ENCODE results near the gene DCDC1. TPM values are rescaled to one million over a fixed set of nuclear protein-coding genes. Genes with fewer than 3 reads are reported as not detected.
A peak's percentile ranks its signal among the peaks of the same experiment; 100 is the strongest.

Gene DCDC1
- total and polyA plus RNA-seq, 12 donors = 0.01 to 0.18 (median 0.09) TPM; not detected in 9

- ATAC-seq (no peak), DNase-seq (no peak)
- intact Hi-C loops (cut with DNase I) = loop anchor here in 1 of 10 donors (10.0 kb wide), 1 partner anchor 57 kb away; no protein-coding TSS in a partner anchor
- TF ChIP-seq, protein P1, sequence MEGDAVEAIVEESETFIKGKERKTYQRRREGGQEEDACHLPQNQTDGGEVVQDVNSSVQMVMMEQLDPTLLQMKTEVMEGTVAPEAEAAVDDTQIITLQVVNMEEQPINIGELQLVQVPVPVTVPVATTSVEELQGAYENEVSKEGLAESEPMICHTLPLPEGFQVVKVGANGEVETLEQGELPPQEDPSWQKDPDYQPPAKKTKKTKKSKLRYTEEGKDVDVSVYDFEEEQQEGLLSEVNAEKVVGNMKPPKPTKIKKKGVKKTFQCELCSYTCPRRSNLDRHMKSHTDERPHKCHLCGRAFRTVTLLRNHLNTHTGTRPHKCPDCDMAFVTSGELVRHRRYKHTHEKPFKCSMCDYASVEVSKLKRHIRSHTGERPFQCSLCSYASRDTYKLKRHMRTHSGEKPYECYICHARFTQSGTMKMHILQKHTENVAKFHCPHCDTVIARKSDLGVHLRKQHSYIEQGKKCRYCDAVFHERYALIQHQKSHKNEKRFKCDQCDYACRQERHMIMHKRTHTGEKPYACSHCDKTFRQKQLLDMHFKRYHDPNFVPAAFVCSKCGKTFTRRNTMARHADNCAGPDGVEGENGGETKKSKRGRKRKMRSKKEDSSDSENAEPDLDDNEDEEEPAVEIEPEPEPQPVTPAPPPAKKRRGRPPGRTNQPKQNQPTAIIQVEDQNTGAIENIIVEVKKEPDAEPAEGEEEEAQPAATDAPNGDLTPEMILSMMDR (IDR thresholded peaks at IDR 0.05) = no peak
- Histone ChIP-seq H3K9me3 (peaks cover 0 to 10% (median 0%) of the 10 kb centered on the region in 11 donors), H3K4me3 (no peak overlapping the region), H3K27ac (no peak overlapping the region), H3K36me3 (no peaks in the 10 kb centered on the region), H3K27me3 (no peaks in the 10 kb centered on the region), H3K4me1 (peaks cover 0 to 13% (median 0%) of the 10 kb centered on the region in 9 donors)
- 95 to 98% methylated on average over 2 of the region's 2 CpGs for WGBS, 2 donors
These were observed 38.7 kb upstream of the DCDC1 start for GRCh38 chr11:31408201-31408600.

GRCh38 chr11:31404614-31405013 lies 35.1 kb upstream of the DCDC1 start:
- intact Hi-C loops (cut with DNase I) = loop anchor here in 1 of 10 donors (10.0 kb wide), 1 partner anchor 60 kb away; no protein-coding TSS in a partner anchor
- no peak overlapping the region for H3K27ac ChIP-seq
- peaks cover 0 to 12% (median 0%) of the 10 kb centered on the region in 9 donors for H3K36me3 ChIP-seq
- H3K9me3 ChIP-seq = peaks cover 0 to 7% (median 0%) of the 10 kb centered on the region in 11 donors
- H3K27me3 ChIP-seq = no peaks in the 10 kb centered on the region
- H3K4me3 ChIP-seq = no peak overlapping the region
- TF ChIP-seq, protein P1 (IDR thresholded peaks at IDR 0.05) = no peak
- ATAC-seq (no peak), DNase-seq (no peak)
- peaks cover 0 to 14% (median 0%) of the 10 kb centered on the region in 9 donors for H3K4me1 ChIP-seq

GRCh38 chr11:31397239-31397834 lies 27.8 kb upstream of the DCDC1 start:
- Histone ChIP-seq H3K36me3 (peaks cover 0 to 23% (median 0%) of the 10 kb centered on the region in 9 donors), H3K27me3 (no peaks in the 10 kb centered on the region), H3K4me1 (no peaks in the 10 kb centered on the region), H3K27ac (no peak overlapping the region), H3K9me3 (peaks cover 0 to 26% (median 7%) of the 10 kb centered on the region in 11 donors), H3K4me3 (no peak overlapping the region)
- TF ChIP-seq, protein P1 (IDR thresholded peaks at IDR 0.05) = peak; percentile 17 to 73 (median 58)
- ATAC-seq = no peak
- DNase-seq = no peak
- intact Hi-C loops (cut with DNase I) = loop anchor here in 9 of 10 donors (2.0 to 10.0 kb wide), 6 partner anchors 473 to 777 kb away; no protein-coding TSS in a partner anchor
- 47 to 53% methylated on average over 5 of the region's 5 CpGs for WGBS, 2 donors

DNA sequence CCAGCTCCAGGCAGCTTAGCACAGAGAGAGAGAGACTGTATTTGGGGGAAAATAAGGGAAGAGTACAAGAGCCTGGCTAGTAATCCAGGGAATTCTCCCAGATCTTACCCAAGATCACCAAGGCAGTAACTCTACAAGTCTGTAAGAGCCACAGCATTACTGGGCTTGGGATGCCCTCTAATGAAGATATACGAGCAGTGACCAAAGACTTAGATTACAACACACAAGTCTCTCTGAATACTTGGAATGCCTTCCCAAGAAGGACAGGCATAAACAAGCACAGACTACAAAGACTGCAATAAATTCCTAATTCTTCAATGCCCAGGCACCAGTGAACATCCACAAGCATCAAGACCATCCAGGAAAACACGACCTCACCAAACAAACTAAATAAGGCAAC lies 17.8 kb upstream of the DCDC1 start:
- H3K27ac ChIP-seq = no peak overlapping the region
- TF ChIP-seq, protein P1 (IDR thresholded peaks at IDR 0.05) = no peak
- H3K4me1 ChIP-seq = no peaks in the 10 kb centered on the region
- ATAC-seq (no peak), DNase-seq (no peak)
- WGBS, 2 donors = 81 to 94% methylated on average over 2 of the region's 2 CpGs
- H3K4me3 ChIP-seq = no peak overlapping the region
- peaks cover 0 to 5% (median 0%) of the 10 kb centered on the region in 11 donors for H3K9me3 ChIP-seq
- no peaks in the 10 kb centered on the region for H3K27me3 ChIP-seq
- H3K36me3 ChIP-seq = no peaks in the 10 kb centered on the region
- intact Hi-C loops (cut with DNase I) = loop anchor here in 1 of 10 donors (10.0 kb wide), 1 partner anchor 797 kb away; no protein-coding TSS in a partner anchor

Measured in heart right ventricle (tissue), 16 donors.